Liver (tissue), 9 donors: ENCODE measurements around the gene VWA3B. TPM values are rescaled to one million over a fixed set of nuclear protein-coding genes. Genes with fewer than 3 reads are reported as not detected.

Experiments
- DNase-seq: peaks from one replicate; pipeline ENCODE4 v3.0.0-alpha.2; 2017; ENCODE audit warnings: low spot score
- H3K27ac ChIP-seq, 2 donors: one replicate each; pipeline ENCODE4 v1.7.0; 2013; ENCODE audit warnings: inconsistent platforms in 2 of 2, low read length in 2 of 2, control low read depth in 1 of 2, low read depth in 1 of 2, mild to moderate bottlenecking in 1 of 2
- H3K27me3 ChIP-seq, 4 donors: one replicate each; pipeline versions ENCODE4 v1.6.1 to v1.7.0; 2013; ENCODE audit warnings: low read length in 3 of 4, inconsistent platforms in 1 of 4, mild to moderate bottlenecking in 1 of 4, moderate library complexity in 1 of 4; ENCODE audit not compliant: control insufficient read depth in 4 of 4, insufficient read depth in 4 of 4
- H3K36me3 ChIP-seq, 4 donors: one replicate each; pipeline versions ENCODE4 v1.6.1 to v1.7.0; 2013; ENCODE audit warnings: low read length in 3 of 4, mild to moderate bottlenecking in 3 of 4, low read depth in 1 of 4, moderate library complexity in 1 of 4; ENCODE audit not compliant: control insufficient read depth in 4 of 4, insufficient read depth in 3 of 4
- H3K4me1 ChIP-seq, 4 donors: one replicate each; pipeline versions ENCODE4 v1.6.1 to v1.7.0; 2013; ENCODE audit warnings: low read length in 3 of 4, mild to moderate bottlenecking in 3 of 4, moderate library complexity in 1 of 4; ENCODE audit not compliant: control insufficient read depth in 4 of 4, insufficient read depth in 4 of 4
- H3K4me3 ChIP-seq, 3 donors: one replicate each; pipeline versions ENCODE4 v1.6.1 to v1.7.0; 2013; ENCODE audit warnings: low read length in 3 of 3, control low read depth in 1 of 3, low read depth in 1 of 3, mild to moderate bottlenecking in 1 of 3
- H3K9ac ChIP-seq, 2 donors: one replicate each; pipeline ENCODE4 v1.7.0; 2013; ENCODE audit warnings: low read length in 2 of 2, mild to moderate bottlenecking in 2 of 2, moderate library complexity in 2 of 2, control low read depth in 1 of 2, low read depth in 1 of 2
- H3K9me3 ChIP-seq, 4 donors: one replicate each; pipeline versions ENCODE4 v1.6.1 to v1.7.0; 2013; ENCODE audit warnings: low read length in 3 of 4; ENCODE audit not compliant: control insufficient read depth in 4 of 4
- ATF3 ChIP-seq: IDR thresholded peaks from 2 replicates; pipeline ENCODE4 v1.6.1; 2016; ENCODE audit warnings: antibody characterized with exemption
- CTCF ChIP-seq: fragments of 150-350 bp; IDR thresholded peaks from 2 replicates; pipeline ENCODE4 v1.5.1; 2017; ENCODE audit warnings: improper control_type of control experiment, low read depth, low read length; ENCODE audit not compliant: missing input control
- EGR1 ChIP-seq, 2 donors: IDR thresholded peaks; 2 replicates each; pipeline ENCODE4 v1.6.1; 2016 to 2018; ENCODE audit warnings: antibody characterized with exemption in 2 of 2, low read depth in 2 of 2
- HNF4A ChIP-seq, 2 donors: conservative IDR thresholded peaks; 2 replicates each; pipeline ENCODE4 v1.6.1; 2016; ENCODE audit warnings: antibody characterized with exemption in 2 of 2, mild to moderate bottlenecking in 2 of 2
- HNF4G ChIP-seq: IDR thresholded peaks from 2 replicates; pipeline ENCODE4 v1.6.1; 2016; ENCODE audit warnings: antibody characterized with exemption
- JUND ChIP-seq, 2 donors: IDR thresholded peaks; 2 replicates each; pipeline ENCODE4 v1.6.1; 2016; ENCODE audit warnings: antibody characterized with exemption in 2 of 2
- MAX ChIP-seq: IDR thresholded peaks from 2 replicates; pipeline ENCODE4 v1.6.1; 2016; ENCODE audit warnings: antibody characterized with exemption
- REST ChIP-seq: IDR thresholded peaks from 2 replicates; pipeline ENCODE4 v1.6.1; 2016; ENCODE audit warnings: antibody characterized with exemption, mild to moderate bottlenecking
- SP1 ChIP-seq: IDR thresholded peaks from 2 replicates; pipeline ENCODE4 v1.6.1; 2018; ENCODE audit warnings: antibody characterized with exemption, mild to moderate bottlenecking
- TAF1 ChIP-seq: conservative IDR thresholded peaks from 2 replicates; pipeline ENCODE4 v1.6.1; 2016; ENCODE audit warnings: antibody characterized with exemption, mild to moderate bottlenecking
- YY1 ChIP-seq: IDR thresholded peaks from 2 replicates; pipeline ENCODE4 v1.6.1; 2016; ENCODE audit warnings: antibody characterized with exemption, mild to moderate bottlenecking
- ZBTB33 ChIP-seq: IDR thresholded peaks from 2 replicates; pipeline ENCODE4 v1.6.1; 2016; ENCODE audit warnings: antibody characterized with exemption
- WGBS: extraction: QIAGEN DNeasy Blood & Tissue Kit; methylation state at CpG from one replicate; pipeline ENCODE4 v1.1.7; 2013; 5-methylcytosine and 5-hydroxymethylcytosine counted together
- polyA plus RNA-seq, 2 donors: library from polyadenylated mRNA; stranded (reverse) in 1 of 2; unstranded in 1 of 2; fragments of 200-250 nt in 1 of 2; fragments of >200 nt in 1 of 2; fragmentation: Nextera tagmentation in 1 of 2; extraction: Ambion mirVana in 1 of 2; gene quantifications; one replicate each; pipeline versions ENCODE4 v1.2.1 to v1.2.3, GENCODE V29; 2013 to 2015
- total RNA-seq, 2 donors: library from RNA; depleted of rRNA; stranded (reverse); fragments of >200 nt; gene quantifications; one replicate each; pipeline ENCODE4 v1.2.3, GENCODE V29; 2014
- donor health status: healthy.
- donor health status: healthy.
- donor health status: healthy.
- donor health status: healthy.
- donor health status: healthy.

Gene VWA3B
- total and polyA plus RNA-seq, 4 donors = 0.08 TPM; not detected in 3

- no peak for TF ChIP-seq CTCF
- TF ChIP-seq SP1 = no peak
- TF ChIP-seq HNF4G = no peak
- TF ChIP-seq ZBTB33 = no peak
Measured at GRCh38 chr2:98050070-98050469, 36.9 kb upstream of the VWA3B start (continued).

GRCh38 chr2:98058191-98058975 lies 28.6 kb upstream of the VWA3B start:
- H3K4me1 ChIP-seq = no peaks in the 10 kb centered on the region
- no peaks in the 10 kb centered on the region for H3K36me3 ChIP-seq
- no peak overlapping the region for H3K27ac ChIP-seq
- no peaks in the 10 kb centered on the region for H3K27me3 ChIP-seq
- H3K9ac ChIP-seq = no peak overlapping the region
- H3K9me3 ChIP-seq = no peaks in the 10 kb centered on the region
- DNase-seq = no peak
- TF ChIP-seq HNF4A (conservative IDR thresholded peaks at IDR 0.05) = no peak
- no peak for TF ChIP-seq CTCF
- TF ChIP-seq YY1 = no peak
- TF ChIP-seq MAX = no peak
- no peak for TF ChIP-seq HNF4G
- TF ChIP-seq SP1 = no peak
- TF ChIP-seq JUND (IDR thresholded peaks at IDR 0.05) = no peak
- no peak overlapping the region for H3K4me3 ChIP-seq
- WGBS = 93% methylated on average over 14 of the region's 14 CpGs

- H3K4me3 ChIP-seq = no peak overlapping the region
- H3K27ac ChIP-seq = no peak overlapping the region
- no peaks in the 10 kb centered on the region for H3K9me3 ChIP-seq
- H3K9ac ChIP-seq = no peak overlapping the region
- no peaks in the 10 kb centered on the region for H3K4me1 ChIP-seq
- 85% methylated on average over 6 of the region's 6 CpGs for WGBS
- DNase-seq = no peak
- H3K27me3 ChIP-seq = no peaks in the 10 kb centered on the region
- H3K36me3 ChIP-seq = no peaks in the 10 kb centered on the region
- TF ChIP-seq EGR1 (IDR thresholded peaks at IDR 0.05; ENCODE audit: low read depth in 2 of 2) (no peak), ATF3 (no peak), REST (no peak), TAF1 (no peak), JUND (IDR thresholded peaks at IDR 0.05) (no peak)
Measured at GRCh38 chr2:98060277-98060676, 26.7 kb upstream of the VWA3B start.
